HG02885 (cell line): ENCODE measurements around the gene ZNF674.
"Not testable (repeated sequence)": the region's sequence is repeated elsewhere in the genome, so short reads cannot be mapped to it uniquely, and the experiment has no call there.

Experiments used
- ATAC-seq: cut with Tn5 transposase; IDR thresholded peaks from one replicate; pipeline ENCODE4 v1.9.1; 2021; ENCODE audit warnings: mild to moderate bottlenecking; ENCODE audit not compliant: unreplicated experiment, poor library complexity

The ZNF674 gene

GRCh38 chrX:46485897-46486296 lies 59.3 kb downstream of the ZNF674 start:
- no peak for ATAC-seq

DNA sequence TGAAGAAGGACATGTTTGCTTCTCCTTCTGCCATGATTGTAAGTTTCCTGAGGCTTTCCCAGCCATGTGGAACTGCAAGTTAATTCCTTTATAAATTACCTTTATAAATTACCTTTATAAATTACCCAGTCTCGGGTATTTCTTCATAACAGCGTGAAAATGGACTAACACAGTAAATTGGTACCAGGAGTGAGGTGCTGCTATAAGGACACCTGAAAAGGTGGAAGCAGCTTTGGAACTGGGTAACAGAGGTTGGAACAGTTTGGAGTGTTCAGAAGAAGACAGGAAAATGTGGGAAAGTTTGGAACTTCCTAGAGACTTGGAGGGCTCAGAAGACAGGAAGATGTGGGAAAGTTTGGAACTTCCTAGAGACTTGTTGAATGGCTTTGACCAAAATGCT lies 66.6 kb downstream of the ZNF674 start:
- ATAC-seq: not testable (repeated sequence)

DNA sequence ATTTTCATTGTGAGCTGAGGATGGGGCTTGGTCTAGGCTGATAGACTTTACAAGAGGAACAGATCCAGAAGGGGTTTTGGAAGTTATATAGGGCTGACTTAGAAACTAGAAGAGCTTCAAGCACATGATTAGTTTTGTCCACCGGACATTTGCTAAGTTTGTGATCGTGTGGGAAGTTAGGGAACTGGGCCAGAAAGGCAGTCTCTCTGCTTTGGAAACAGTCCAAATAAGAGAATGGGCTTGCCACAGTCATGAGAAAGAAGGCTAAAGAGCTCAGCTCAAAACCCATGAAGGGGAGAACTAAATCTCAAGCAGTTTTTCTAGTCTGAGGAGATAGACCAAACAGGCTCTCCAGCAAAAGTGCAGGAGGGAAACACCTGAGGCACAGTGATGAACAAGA lies 67.8 kb downstream of the ZNF674 start:
- no peak for ATAC-seq

DNA sequence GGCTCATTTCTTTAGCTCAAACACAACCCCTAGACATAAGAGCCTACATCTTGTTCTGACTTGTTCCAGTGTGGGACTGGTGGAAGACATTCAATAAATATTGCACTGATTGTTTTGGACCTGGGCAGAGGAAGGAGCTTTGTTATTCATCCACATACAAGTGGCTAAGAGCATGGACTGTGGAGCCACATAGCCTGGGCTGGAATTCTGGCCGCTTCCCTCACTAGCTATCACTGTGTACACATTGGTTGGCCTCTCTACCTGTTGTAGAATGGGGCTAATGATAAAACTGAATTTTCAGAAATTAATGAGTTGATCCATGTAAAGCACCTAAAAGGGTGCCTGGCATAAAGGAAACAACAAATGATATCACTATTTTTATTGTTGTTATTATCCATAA lies 80.0 kb downstream of the ZNF674 start:
- ATAC-seq: no peak

GRCh38 chrX:46463682-46464081 lies 81.5 kb downstream of the ZNF674 start:
- no peak for ATAC-seq

GRCh38 chrX:46461660-46462191 lies 83.5 kb downstream of the ZNF674 start:
- peak; percentile 96 for ATAC-seq

DNA sequence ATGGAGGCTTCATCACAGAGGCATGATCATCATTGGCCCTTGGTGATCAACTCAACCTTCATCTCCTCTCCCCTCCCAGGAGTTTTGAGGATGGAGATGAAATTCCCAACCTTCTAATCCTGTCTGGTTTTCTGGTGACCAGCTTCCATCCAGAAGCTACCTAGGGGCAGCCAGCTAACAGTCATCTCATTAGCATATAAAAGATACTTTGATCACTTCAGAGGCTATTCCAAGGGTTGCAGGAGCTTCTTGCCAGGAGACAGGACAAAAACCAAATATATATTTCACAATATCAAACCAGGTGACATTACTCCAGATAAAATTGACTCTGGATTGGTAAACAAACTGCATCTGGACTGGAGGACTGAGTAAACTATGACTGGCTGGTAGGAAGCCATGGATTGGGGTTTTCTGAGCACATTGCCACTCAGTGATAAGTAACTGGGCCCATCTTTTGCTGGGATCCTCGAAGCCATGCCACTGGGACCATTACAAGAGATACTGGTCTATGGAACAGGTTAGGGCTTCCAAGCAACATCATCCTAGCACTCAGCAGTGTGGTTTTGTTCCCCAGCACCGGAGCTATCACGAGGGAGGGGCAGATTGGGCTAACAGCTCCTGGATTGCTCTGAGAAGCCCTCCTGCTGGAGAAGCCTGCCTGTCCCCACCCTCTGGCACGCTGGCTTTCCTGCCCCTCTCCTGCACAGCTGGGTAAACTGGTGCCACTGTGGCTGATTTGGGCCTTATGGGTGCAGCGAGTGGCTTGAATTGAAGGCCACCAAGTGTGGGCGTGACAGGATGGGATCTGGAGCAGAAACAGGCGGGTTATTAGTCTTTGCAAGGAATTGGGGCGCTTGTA lies 84.2 kb downstream of the ZNF674 start:
- not testable (repeated sequence) for ATAC-seq

- ATAC-seq: no peak
Observed at GRCh38 chrX:46459603-46460002, 85.6 kb downstream of the ZNF674 start.

DNA sequence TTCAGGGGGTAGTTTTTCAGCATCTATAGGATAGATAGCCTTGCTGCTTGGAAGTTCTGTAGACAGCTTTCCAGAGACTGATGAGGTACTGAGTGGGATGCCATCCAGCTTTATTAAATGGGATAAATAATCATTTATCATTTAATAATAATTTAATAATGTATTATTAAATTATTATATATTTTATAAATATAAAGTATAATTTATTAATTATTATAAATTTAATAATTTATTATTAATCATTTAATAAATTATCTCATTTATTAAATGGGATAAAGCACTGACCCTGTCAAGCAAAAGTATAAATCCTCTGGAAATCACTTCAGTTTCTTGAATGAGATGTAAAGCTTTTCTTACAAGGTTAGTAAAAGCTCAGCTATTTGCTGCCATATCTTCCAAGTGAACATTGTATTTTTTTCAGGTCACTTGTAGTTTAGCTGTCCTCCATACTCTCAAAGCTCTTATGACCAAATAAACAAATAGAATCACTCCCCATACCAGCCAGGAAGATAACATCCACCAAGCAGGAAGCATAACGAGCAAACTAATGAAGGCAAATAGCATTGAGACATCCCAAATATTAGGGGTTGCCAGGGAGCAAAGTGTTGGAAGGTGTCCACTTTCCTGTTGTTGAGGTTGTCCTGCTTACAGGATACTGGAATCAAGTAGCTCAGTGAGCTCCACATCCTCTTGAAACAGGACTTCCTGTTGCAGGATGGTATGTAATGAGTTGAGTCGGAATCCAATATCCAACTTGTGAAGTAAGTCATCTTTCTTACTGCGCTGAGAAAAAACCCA lies 88.9 kb downstream of the ZNF674 start:
- no peak for ATAC-seq
